ENCODE results near the gene TCF4. TPM values are rescaled to one million over a fixed set of nuclear protein-coding genes. Genes with fewer than 3 reads are reported as not detected.

The TCF4 gene
- total RNA-seq, 1 experiment from 2014 or later = 0.42 TPM

DNA sequence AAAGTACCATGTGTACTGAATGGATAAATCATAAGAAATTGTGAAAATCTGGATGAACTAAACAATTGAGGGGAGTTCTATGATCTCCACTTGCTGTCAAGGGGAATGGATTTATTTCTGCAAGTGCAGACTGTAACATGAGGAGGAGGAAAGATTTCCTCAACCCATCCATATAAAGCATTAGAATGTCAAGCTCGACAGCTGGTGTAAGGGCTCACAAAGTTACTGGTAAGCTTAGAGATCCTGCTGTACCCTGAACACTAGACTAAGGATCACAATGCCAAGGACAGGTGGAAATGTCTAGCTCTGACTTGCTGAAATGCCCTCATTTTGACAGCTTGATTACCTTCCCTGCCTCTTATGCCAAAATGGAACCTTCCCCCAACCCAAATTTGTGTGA is 125.3 kb downstream of the TCF4 start (continued):
- TF ChIP-seq RAD21 (IDR thresholded peaks at IDR 0.05; ENCODE audit: low read depth) = no peak
- no peak for TF ChIP-seq POLR2AphosphoS5 (IDR thresholded peaks at IDR 0.05; ENCODE audit: low read depth, low read length)
- no peak for TF ChIP-seq ELF1 (IDR thresholded peaks at IDR 0.05; ENCODE audit: borderline replicate concordance, low read depth)

DNA sequence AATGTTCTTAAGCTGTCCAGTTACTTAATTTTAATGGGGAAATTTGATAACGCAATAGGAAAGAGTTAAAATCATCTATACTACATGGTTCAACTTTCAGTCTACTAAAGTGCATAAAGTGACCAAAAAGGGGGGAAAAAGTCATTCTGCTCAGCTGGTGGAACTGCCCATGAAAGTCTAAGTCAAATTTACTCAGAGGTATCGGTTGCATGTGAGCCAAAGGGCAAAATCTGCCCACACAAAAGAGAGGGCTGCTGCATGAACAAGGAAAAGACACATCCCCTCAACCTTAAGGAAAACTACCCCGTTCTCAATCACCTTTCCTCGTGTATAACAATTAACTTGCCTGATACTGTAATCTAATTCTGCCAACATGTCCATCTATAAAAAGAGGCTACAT is 126.1 kb downstream of the TCF4 start:
- Histone ChIP-seq H4K20me1 (ENCODE audit: insufficient read depth) (no peaks in the 10 kb centered on the region), H3K27me3 (ENCODE audit: insufficient read depth, low read length) (no peaks in the 10 kb centered on the region), H3K79me2 (ENCODE audit: insufficient read depth, low read length) (no peaks in the 10 kb centered on the region), H3K4me1 (ENCODE audit: control insufficient read depth in 1 of 2, insufficient read depth in 2 of 2, low read length in 2 of 2) (no peaks in the 10 kb centered on the region), H2AFZ (ENCODE audit: low read depth, low read length, poor library complexity, severe bottlenecking) (no peak overlapping the region), H3K9me2 (ENCODE audit: insufficient read depth) (no peaks in the 10 kb centered on the region), H3K9me3 (ENCODE audit: control insufficient read depth in 1 of 2, insufficient read depth in 1 of 2, low read depth in 1 of 2, low read length in 2 of 2) (peaks cover 0 to 3% of the 10 kb centered on the region in 2 experiments; a peak in 1 of 4 replicates), H3K4me3 (replicated peaks in 1 of 2; ENCODE audit: low read depth in 1 of 2, low read length in 2 of 2) (no peak overlapping the region), H3K4me2 (ENCODE audit: low read length) (no peak overlapping the region), H3K36me3 (ENCODE audit: control insufficient read depth in 1 of 2, insufficient read depth in 2 of 2, low read length in 2 of 2) (no peaks in the 10 kb centered on the region), H3K9ac (ENCODE audit: low read length) (no peak overlapping the region), H3K27ac (ENCODE audit: low read depth, low read length) (no peak overlapping the region)
- ChIA-PET RAD21 (ENCODE audit: low non-redundant PET in 1 of 2, low total read pairs in 2 of 2, uncharacterized antibody in 2 of 2, unreplicated experiment in 2 of 2) (no interaction called here), CTCF (no interaction called here), POLR2A (no interaction called here)
- no peak for TF ChIP-seq FOSL1 (IDR thresholded peaks at IDR 0.05; ENCODE audit: low read depth)
- no peak for TF ChIP-seq ZFX (IDR thresholded peaks at IDR 0.05)
- TF ChIP-seq YY1 (IDR thresholded peaks at IDR 0.05; ENCODE audit: extremely low read depth, insufficient replicate concordance, low read depth, low read length) = no peak
- TF ChIP-seq, protein P1, sequence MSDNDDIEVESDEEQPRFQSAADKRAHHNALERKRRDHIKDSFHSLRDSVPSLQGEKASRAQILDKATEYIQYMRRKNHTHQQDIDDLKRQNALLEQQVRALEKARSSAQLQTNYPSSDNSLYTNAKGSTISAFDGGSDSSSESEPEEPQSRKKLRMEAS (IDR thresholded peaks at IDR 0.05) = no peak
- TF ChIP-seq JUND (IDR thresholded peaks at IDR 0.05) = no peak
- no peak for TF ChIP-seq POLR2A (IDR thresholded peaks at IDR 0.05; ENCODE audit: borderline replicate concordance, extremely low read depth, insufficient read depth, insufficient read length)
- no peak for TF ChIP-seq SIN3A (IDR thresholded peaks at IDR 0.05; ENCODE audit: low read depth)
- no peak for TF ChIP-seq POLR2AphosphoS5 (IDR thresholded peaks at IDR 0.05; ENCODE audit: low read depth, low read length)
- no peak for TF ChIP-seq ELF1 (IDR thresholded peaks at IDR 0.05; ENCODE audit: borderline replicate concordance, low read depth)
- no peak for TF ChIP-seq EZH2phosphoT487 (IDR thresholded peaks at IDR 0.05; ENCODE audit: borderline replicate concordance)
- TF ChIP-seq EZH2 (IDR thresholded peaks at IDR 0.05) = no peak
- TF ChIP-seq, protein P2, sequence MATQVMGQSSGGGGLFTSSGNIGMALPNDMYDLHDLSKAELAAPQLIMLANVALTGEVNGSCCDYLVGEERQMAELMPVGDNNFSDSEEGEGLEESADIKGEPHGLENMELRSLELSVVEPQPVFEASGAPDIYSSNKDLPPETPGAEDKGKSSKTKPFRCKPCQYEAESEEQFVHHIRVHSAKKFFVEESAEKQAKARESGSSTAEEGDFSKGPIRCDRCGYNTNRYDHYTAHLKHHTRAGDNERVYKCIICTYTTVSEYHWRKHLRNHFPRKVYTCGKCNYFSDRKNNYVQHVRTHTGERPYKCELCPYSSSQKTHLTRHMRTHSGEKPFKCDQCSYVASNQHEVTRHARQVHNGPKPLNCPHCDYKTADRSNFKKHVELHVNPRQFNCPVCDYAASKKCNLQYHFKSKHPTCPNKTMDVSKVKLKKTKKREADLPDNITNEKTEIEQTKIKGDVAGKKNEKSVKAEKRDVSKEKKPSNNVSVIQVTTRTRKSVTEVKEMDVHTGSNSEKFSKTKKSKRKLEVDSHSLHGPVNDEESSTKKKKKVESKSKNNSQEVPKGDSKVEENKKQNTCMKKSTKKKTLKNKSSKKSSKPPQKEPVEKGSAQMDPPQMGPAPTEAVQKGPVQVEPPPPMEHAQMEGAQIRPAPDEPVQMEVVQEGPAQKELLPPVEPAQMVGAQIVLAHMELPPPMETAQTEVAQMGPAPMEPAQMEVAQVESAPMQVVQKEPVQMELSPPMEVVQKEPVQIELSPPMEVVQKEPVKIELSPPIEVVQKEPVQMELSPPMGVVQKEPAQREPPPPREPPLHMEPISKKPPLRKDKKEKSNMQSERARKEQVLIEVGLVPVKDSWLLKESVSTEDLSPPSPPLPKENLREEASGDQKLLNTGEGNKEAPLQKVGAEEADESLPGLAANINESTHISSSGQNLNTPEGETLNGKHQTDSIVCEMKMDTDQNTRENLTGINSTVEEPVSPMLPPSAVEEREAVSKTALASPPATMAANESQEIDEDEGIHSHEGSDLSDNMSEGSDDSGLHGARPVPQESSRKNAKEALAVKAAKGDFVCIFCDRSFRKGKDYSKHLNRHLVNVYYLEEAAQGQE (IDR thresholded peaks at IDR 0.05; ENCODE audit: low read depth) = no peak
- TF ChIP-seq SP1 (IDR thresholded peaks at IDR 0.05; ENCODE audit: low read depth) = no peak
- no peak for TF ChIP-seq RAD21 (IDR thresholded peaks at IDR 0.05; ENCODE audit: low read depth)
- no peak for TF ChIP-seq ZNF274 (IDR thresholded peaks at IDR 0.05; ENCODE audit: low read depth, low read length)
- TF ChIP-seq EGR1 (IDR thresholded peaks at IDR 0.05; ENCODE audit: low read depth) = no peak
- TF ChIP-seq, protein P3, sequence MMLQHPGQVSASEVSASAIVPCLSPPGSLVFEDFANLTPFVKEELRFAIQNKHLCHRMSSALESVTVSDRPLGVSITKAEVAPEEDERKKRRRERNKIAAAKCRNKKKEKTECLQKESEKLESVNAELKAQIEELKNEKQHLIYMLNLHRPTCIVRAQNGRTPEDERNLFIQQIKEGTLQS (IDR thresholded peaks at IDR 0.05) = no peak
- TF ChIP-seq CBX3 (IDR thresholded peaks at IDR 0.05; ENCODE audit: low read depth) = no peak
- TF ChIP-seq CEBPB (IDR thresholded peaks at IDR 0.05; ENCODE audit: low read depth) = no peak
- TF ChIP-seq, protein P4, sequence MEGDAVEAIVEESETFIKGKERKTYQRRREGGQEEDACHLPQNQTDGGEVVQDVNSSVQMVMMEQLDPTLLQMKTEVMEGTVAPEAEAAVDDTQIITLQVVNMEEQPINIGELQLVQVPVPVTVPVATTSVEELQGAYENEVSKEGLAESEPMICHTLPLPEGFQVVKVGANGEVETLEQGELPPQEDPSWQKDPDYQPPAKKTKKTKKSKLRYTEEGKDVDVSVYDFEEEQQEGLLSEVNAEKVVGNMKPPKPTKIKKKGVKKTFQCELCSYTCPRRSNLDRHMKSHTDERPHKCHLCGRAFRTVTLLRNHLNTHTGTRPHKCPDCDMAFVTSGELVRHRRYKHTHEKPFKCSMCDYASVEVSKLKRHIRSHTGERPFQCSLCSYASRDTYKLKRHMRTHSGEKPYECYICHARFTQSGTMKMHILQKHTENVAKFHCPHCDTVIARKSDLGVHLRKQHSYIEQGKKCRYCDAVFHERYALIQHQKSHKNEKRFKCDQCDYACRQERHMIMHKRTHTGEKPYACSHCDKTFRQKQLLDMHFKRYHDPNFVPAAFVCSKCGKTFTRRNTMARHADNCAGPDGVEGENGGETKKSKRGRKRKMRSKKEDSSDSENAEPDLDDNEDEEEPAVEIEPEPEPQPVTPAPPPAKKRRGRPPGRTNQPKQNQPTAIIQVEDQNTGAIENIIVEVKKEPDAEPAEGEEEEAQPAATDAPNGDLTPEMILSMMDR (IDR thresholded peaks at IDR 0.05 in 2 of 3, conservative IDR thresholded peaks at IDR 0.05 in 1 of 3; ENCODE audit: borderline replicate concordance in 1 of 3, insufficient read depth in 1 of 3, low read depth in 2 of 3, low read length in 2 of 3) = no peak
- DNase-seq (ENCODE audit: low read depth, low spot score) (no peak), ATAC-seq (no peak)
- no TSS peak for BruUV-seq (replicated peaks)
- intact Hi-C loops (cut with micrococcal nuclease) = no loop called here
